Measurements from ENCODE around the gene DCTN2.
"Not testable (repeated sequence)": the region's sequence is repeated elsewhere in the genome, so short reads cannot be mapped to it uniquely, and the experiment has no call there.

Gene DCTN2

GRCh38 chr12:57546438-57547287 lies at the start of gene DCTN2:
DCTN2 (minus strand) TSS chr12:57547192; CDS start chr12:57547063, 129 bp downstream.
- DNase-seq = peak; percentile 96 to 98

- DNase-seq = no peak
Measured at GRCh38 chr12:57593187-57593586, 46.2 kb upstream of the DCTN2 start.

- DNase-seq = no peak
Measured at GRCh38 chr12:57592551-57593165, 45.7 kb upstream of the DCTN2 start.

- no peak for DNase-seq
Measured at GRCh38 chr12:57591782-57592325, 44.9 kb upstream of the DCTN2 start.

- DNase-seq = peak; percentile 67 to 92
Measured at GRCh38 chr12:57590864-57591781, 44.1 kb upstream of the DCTN2 start, which contains the start of gene PIP4K2C. PIP4K2C (plus strand) TSS chr12:57591192; CDS start chr12:57591290, 98 bp downstream.

GRCh38 chr12:57590479-57590863 lies 43.5 kb upstream of the DCTN2 start:
- peak; percentile 45 to 76 for DNase-seq

GRCh38 chr12:57588951-57589610 lies 42.1 kb upstream of the DCTN2 start:
- not testable (repeated sequence) for DNase-seq

- DNase-seq = no peak
Measured at GRCh38 chr12:57586832-57587429, 39.9 kb upstream of the DCTN2 start.

- DNase-seq = no peak
Measured at GRCh38 chr12:57586128-57586527, 39.1 kb upstream of the DCTN2 start.

GRCh38 chr12:57585156-57585555 lies 38.2 kb upstream of the DCTN2 start:
- DNase-seq = no peak

GRCh38 chr12:57584690-57585089 lies 37.7 kb upstream of the DCTN2 start:
- no peak for DNase-seq

GRCh38 chr12:57584050-57584449 lies 37.1 kb upstream of the DCTN2 start:
- DNase-seq = no peak

GRCh38 chr12:57583008-57583831 lies 36.2 kb upstream of the DCTN2 start:
- peak; percentile 57 to 88 for DNase-seq

GRCh38 chr12:57582440-57582839 lies 35.4 kb upstream of the DCTN2 start:
- no peak for DNase-seq

- DNase-seq = no peak
Measured at GRCh38 chr12:57581802-57582201, 34.8 kb upstream of the DCTN2 start.

GRCh38 chr12:57580466-57580795 lies 33.4 kb upstream of the DCTN2 start:
- no peak for DNase-seq

GRCh38 chr12:57579677-57580465 lies 32.9 kb upstream of the DCTN2 start:
- no peak for DNase-seq

- DNase-seq = no peak
Measured at GRCh38 chr12:57579011-57579410, 32.0 kb upstream of the DCTN2 start.

GRCh38 chr12:57577981-57578758 lies 31.2 kb upstream of the DCTN2 start:
- DNase-seq = no peak

Data from NCI-H526 (cell line).